Keratinocyte (primary cell): Measurements from ENCODE around the gene PRKX. TPM values are rescaled to one million over a fixed set of nuclear protein-coding genes. Genes with fewer than 3 reads are reported as not detected.

ENCODE experiments used
- DNase-seq: peaks from one replicate; pipeline ENCODE4 v3.0.0-alpha.2; 2011; ENCODE audit warnings: low read depth, missing footprints, low spot score
- FAIRE-seq: peaks from 2 replicates; lab custom pipeline; 2011; peaks lifted over from hg19 to GRCh38; lab: Jason Lieb, UNC
- H2AFZ ChIP-seq: 2 replicates; pipeline ENCODE4 v1.6.0; 2012; ENCODE audit warnings: low read length, control low read depth, inconsistent platforms; ENCODE audit not compliant: control insufficient read depth
- H3K27ac ChIP-seq: 2 replicates; pipeline ENCODE4 v1.5.1; 2011; ENCODE audit warnings: low read length; ENCODE audit not compliant: control insufficient read depth, insufficient read depth
- H3K27me3 ChIP-seq: 3 replicates; pipeline ENCODE4 v1.6.0; 2011; ENCODE audit warnings: low read length; ENCODE audit not compliant: control insufficient read depth, insufficient read depth; ENCODE audit errors: extremely low read depth
- H3K36me3 ChIP-seq, 2 experiments: 2 replicates in 1 of 2; 3 replicates in 1 of 2; pipeline ENCODE4 v1.5.1; 2011; ENCODE audit warnings: low read length in 2 of 2, mild to moderate bottlenecking in 1 of 2; ENCODE audit not compliant: control insufficient read depth in 2 of 2, insufficient read depth in 2 of 2; ENCODE audit errors: extremely low read depth in 1 of 2
- H3K4me1 ChIP-seq: 3 replicates; pipeline ENCODE4 v1.5.1; 2011; ENCODE audit warnings: low read length; ENCODE audit not compliant: control insufficient read depth, insufficient read depth; ENCODE audit errors: extremely low read depth
- H3K4me2 ChIP-seq: 3 replicates; pipeline ENCODE4 v1.6.0; 2011; ENCODE audit warnings: low read depth, low read length; ENCODE audit not compliant: control insufficient read depth, insufficient read depth; ENCODE audit errors: extremely low read depth
- H3K4me3 ChIP-seq, 3 experiments: fragments of 200-600 bp in 1 of 3; sonication (generic) in 1 of 3; 2 replicates in 2 of 3; 3 replicates in 1 of 3; pipeline ENCODE4 v1.5.1; 2011 to 2016; ENCODE audit warnings: low read length in 3 of 3, mild to moderate bottlenecking in 3 of 3, control low read depth in 2 of 3, inconsistent platforms in 1 of 3, low read depth in 1 of 3, mixed read lengths in 1 of 3, mixed run types in 1 of 3, moderate library complexity in 1 of 3; ENCODE audit not compliant: control insufficient read depth in 2 of 3, insufficient read depth in 2 of 3; ENCODE audit errors: extremely low read depth in 1 of 3
- H3K79me2 ChIP-seq: 2 replicates; pipeline ENCODE4 v1.6.0; 2012; ENCODE audit warnings: low read length; ENCODE audit not compliant: control insufficient read depth, insufficient read depth
- H3K9ac ChIP-seq: 3 replicates; pipeline ENCODE4 v1.6.0; 2011; ENCODE audit warnings: low read length; ENCODE audit not compliant: control insufficient read depth, insufficient read depth; ENCODE audit errors: extremely low read depth
- H3K9me1 ChIP-seq: 3 replicates; pipeline ENCODE4 v1.6.0; 2011; ENCODE audit warnings: low read length; ENCODE audit not compliant: control insufficient read depth, insufficient read depth; ENCODE audit errors: extremely low read depth
- H3K9me3 ChIP-seq: 2 replicates; pipeline ENCODE4 v1.5.1; 2012; ENCODE audit warnings: low read depth, low read length; ENCODE audit not compliant: control insufficient read depth
- H4K20me1 ChIP-seq: 3 replicates; pipeline ENCODE4 v1.6.0; 2011; ENCODE audit warnings: low read length; ENCODE audit not compliant: control insufficient read depth, insufficient read depth; ENCODE audit errors: extremely low read depth
- CTCF ChIP-seq, 3 experiments: IDR thresholded peaks in 1 of 3; conservative IDR thresholded peaks in 1 of 3; optimal IDR thresholded peaks in 1 of 3; 2 replicates in 2 of 3; 3 replicates in 1 of 3; pipeline versions ENCODE3 to v1.5.1; 2011; ENCODE audit warnings: low read length in 3 of 3, mild to moderate bottlenecking in 3 of 3, moderate library complexity in 2 of 3, control low read depth in 1 of 3, inconsistent platforms in 1 of 3; ENCODE audit not compliant: insufficient read depth in 2 of 3; ENCODE audit errors: extremely low read depth in 1 of 3
- EZH2 ChIP-seq: IDR thresholded peaks from one replicate; pipeline ENCODE4 v1.6.1; 2012; ENCODE audit warnings: inconsistent platforms, mild to moderate bottlenecking, low read length, moderate library complexity
- dilution Hi-C: fragments of 300-500 bp; cut with MboI; formaldehyde crosslinking; loops from one replicate; pipeline ENCODE4 v1.7.0; 2020; ENCODE audit warnings: low sequenced_read_pairs; ENCODE audit not compliant: extremely low pct_ligation_motif_present
- polyA plus RNA-seq, 5 experiments: library from polyadenylated mRNA; depleted of rRNA in 3 of 5; stranded (reverse) in 3 of 5; stranded (forward) in 1 of 5; unstranded in 1 of 5; fragments of >200 nt; gene quantifications; 1 replicate in 1 of 5; 2 replicates in 3 of 5; 3 replicates in 1 of 5; pipeline versions ENCODE4 v1.2.1 to v1.2.3, GENCODE V29; 2011 to 2012; ENCODE audit warnings: missing spikeins in 2 of 5, low read depth in 1 of 5, low replicate concordance in 1 of 5

Gene PRKX
- polyA plus RNA-seq, 1 donor (not counting 4 experiments of a cell fraction or from before 2014, with no cell fraction given) = 39.9 TPM

GRCh38 chrX:3757510-3758025 lies 44.1 kb upstream of the PRKX start:
- Histone ChIP-seq H3K4me1 (peaks cover 3% of the 10 kb centered on the region), H3K27ac (no peak overlapping the region), H3K9me1 (no peaks in the 10 kb centered on the region), H3K9ac (no peak overlapping the region), H3K27me3 (no peaks in the 10 kb centered on the region), H3K9me3 (no peaks in the 10 kb centered on the region), H3K79me2 (no peaks in the 10 kb centered on the region), H3K4me3 (peak overlapping the region in 1 of 3 experiments; percentile 19), H3K36me3 (no peaks in the 10 kb centered on the region), H3K4me2 (peak overlapping the region; percentile 52), H2AFZ (peak overlapping the region; percentile 52), H4K20me1 (no peaks in the 10 kb centered on the region)
- TF ChIP-seq CTCF (optimal IDR thresholded peaks at IDR 0.05 in 1 of 3, IDR thresholded peaks at IDR 0.05 in 1 of 3, conservative IDR thresholded peaks at IDR 0.05 in 1 of 3; ENCODE audit: extremely low read depth in 1 of 3, insufficient read depth in 2 of 3, low read length in 3 of 3) (no peak), EZH2 (no peak)
- peak; percentile 48 for FAIRE-seq
- dilution Hi-C loops = no loop called here
- DNase-seq = no peak

- no peak for FAIRE-seq
- TF ChIP-seq EZH2 (no peak), CTCF (optimal IDR thresholded peaks at IDR 0.05 in 1 of 3, IDR thresholded peaks at IDR 0.05 in 1 of 3, conservative IDR thresholded peaks at IDR 0.05 in 1 of 3; ENCODE audit: extremely low read depth in 1 of 3, insufficient read depth in 2 of 3, low read length in 3 of 3) (no peak)
- DNase-seq = no peak
These were observed 34.7 kb upstream of the PRKX start for GRCh38 chrX:3748052-3748559.

More at GRCh38 chrX:3748052-3748559, 34.7 kb upstream of the PRKX start:
- Histone ChIP-seq H3K4me3 (no peak overlapping the region), H3K79me2 (no peaks in the 10 kb centered on the region), H3K27ac (no peak overlapping the region), H3K27me3 (no peaks in the 10 kb centered on the region), H3K4me1 (no peaks in the 10 kb centered on the region), H3K9me3 (no peaks in the 10 kb centered on the region), H2AFZ (no peak overlapping the region), H3K9ac (no peak overlapping the region), H3K9me1 (no peaks in the 10 kb centered on the region), H3K36me3 (no peaks in the 10 kb centered on the region), H3K4me2 (no peak overlapping the region), H4K20me1 (no peaks in the 10 kb centered on the region)
- dilution Hi-C loops = no loop called here
